HG02623 (cell line): ENCODE measurements around the gene TMEM223.
"Not testable (repeated sequence)": the region's sequence is repeated elsewhere in the genome, so short reads cannot be mapped to it uniquely, and the experiment has no call there.

Experiments used
- ATAC-seq: cut with Tn5 transposase; IDR thresholded peaks from one replicate; pipeline ENCODE4 v1.9.1; 2021; ENCODE audit warnings: moderate library complexity; ENCODE audit not compliant: unreplicated experiment

The TMEM223 gene

GRCh38 chr11:62755086-62755615, 36.7 kb downstream of the TMEM223 start:
- no peak for ATAC-seq

- peak; percentile 91 for ATAC-seq
Measured at GRCh38 chr11:62753736-62754603, 37.8 kb downstream of the TMEM223 start, which contains the start of gene ZBTB3. Gene ZBTB3, minus strand, starts transcription at chr11:62754160. Its CDS starts 496 bp downstream, at chr11:62753664.

GRCh38 chr11:62752994-62753735, 38.6 kb downstream of the TMEM223 start:
- no peak for ATAC-seq

GRCh38 chr11:62752177-62752785, 39.5 kb downstream of the TMEM223 start:
- no peak for ATAC-seq

- ATAC-seq = not testable (repeated sequence)
Measured at GRCh38 chr11:62749931-62750330, 41.9 kb downstream of the TMEM223 start.

- ATAC-seq = no peak
Measured at GRCh38 chr11:62747475-62748160, 44.2 kb downstream of the TMEM223 start.
